ENCODE data around the gene PAX5.

The PAX5 gene

GRCh38 chr9:37011530-37011929 lies 22.5 kb downstream of the PAX5 start:
- DNase-seq, result no peak

DNA sequence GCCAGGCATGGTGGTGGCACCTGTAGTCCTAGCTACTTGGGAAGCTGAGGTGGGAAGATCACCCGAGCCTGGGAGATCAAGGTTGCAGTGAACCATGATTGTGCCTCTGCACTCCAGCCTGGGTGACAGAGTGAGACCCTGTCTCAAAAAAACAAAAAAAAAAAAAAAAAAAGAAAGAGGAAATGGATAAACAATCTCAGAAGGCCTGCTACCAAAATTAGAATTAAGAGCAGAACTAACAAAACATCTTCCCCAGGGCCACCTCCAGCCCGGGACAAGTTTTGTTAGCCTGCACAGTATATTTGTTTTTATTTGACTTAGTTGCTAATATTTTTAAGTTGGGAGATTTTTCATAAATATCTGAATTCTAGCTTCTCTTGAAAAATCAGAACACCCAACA lies 23.1 kb downstream of the PAX5 start:
- no peak for DNase-seq

GRCh38 chr9:37010180-37010579 lies 23.9 kb downstream of the PAX5 start:
- DNase-seq, result no peak

DNA sequence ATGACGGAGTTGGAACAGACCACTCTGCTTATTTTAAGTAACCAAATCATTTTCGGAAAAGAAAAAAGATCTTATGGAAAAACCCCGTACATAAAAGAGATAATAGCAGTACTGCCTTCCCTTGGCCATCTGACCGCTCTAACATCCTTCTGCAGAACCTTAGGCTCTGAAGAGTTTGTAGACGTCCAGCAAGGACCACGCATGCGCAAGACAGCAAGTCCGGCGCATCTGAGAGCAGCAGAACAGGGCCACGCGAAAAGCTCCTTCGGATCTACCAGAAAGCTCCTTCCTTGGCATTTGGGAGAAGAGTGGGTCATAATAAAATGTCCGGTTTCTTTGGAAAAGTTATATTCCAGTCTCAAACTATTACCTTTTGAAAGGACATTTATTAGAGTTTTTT lies 26.8 kb downstream of the PAX5 start:
- DNase-seq, result no peak

GRCh38 chr9:37005517-37006140 lies 28.4 kb downstream of the PAX5 start:
- DNase-seq, result no peak

DNA sequence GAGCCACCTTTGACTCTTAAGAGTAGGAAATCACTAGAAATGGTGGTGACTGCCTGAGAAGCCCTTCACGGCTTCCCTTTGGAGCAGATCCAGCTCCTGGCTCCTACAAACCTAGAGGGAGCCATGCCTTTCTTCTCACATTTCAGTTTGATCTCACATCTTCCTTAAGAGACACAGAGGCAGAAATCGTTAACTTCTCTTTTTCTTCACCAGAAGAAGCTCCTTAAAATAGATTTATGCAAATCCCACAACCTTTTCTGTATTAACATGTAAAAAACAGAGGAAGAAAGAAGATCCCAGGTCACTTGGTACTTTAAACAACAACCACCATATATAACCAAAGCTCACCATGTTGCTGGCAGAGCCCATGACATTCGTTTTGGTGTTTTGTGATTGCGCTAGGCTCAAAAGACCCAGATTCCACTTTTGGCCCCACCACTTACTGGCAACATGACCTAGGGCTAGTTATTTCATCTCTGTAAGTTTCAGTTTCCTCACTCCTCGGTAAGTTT lies 29.6 kb downstream of the PAX5 start:
- DNase-seq, result no peak

GRCh38 chr9:37002413-37003217 lies 31.5 kb downstream of the PAX5 start:
- DNase-seq, result no peak

DNA sequence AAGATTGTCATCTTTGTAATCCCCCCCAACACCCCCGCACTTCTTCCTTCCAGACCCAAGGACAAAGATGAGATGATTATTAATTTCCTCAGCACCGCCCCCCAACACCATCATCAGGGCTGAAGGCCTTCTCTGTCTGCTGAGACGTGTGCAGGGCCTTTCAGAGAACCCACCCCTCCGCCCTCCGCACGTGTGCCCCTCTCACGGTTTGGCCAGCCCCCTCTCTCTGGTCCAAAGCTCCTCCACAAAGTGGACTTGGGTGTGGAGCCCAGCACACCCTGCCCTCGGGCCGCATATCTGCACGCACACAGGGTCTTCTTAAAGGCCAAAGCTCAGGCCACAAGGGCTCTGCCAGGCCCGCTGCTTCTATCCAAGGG lies 32.0 kb downstream of the PAX5 start:
- DNase-seq, result no peak

DNA sequence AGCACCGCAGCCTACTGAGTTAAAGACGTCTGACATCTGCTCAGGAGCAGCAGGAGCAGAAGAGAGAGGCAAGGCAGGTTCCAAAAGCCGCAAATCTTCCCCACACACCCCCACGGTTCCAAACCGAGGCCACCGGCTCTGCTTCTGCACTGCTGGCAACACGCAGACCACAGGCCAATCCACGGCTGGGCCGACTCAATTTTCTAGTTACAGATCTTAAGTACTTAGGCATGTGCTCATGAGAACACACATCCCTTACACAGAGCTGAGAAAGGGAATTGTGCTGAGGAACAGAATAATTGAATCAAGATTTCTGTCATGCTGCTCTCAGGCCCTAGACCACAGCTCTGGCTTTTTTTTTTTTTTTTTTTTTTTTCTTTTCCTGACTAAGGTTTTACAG lies 32.6 kb downstream of the PAX5 start:
- no peak for DNase-seq

DNA sequence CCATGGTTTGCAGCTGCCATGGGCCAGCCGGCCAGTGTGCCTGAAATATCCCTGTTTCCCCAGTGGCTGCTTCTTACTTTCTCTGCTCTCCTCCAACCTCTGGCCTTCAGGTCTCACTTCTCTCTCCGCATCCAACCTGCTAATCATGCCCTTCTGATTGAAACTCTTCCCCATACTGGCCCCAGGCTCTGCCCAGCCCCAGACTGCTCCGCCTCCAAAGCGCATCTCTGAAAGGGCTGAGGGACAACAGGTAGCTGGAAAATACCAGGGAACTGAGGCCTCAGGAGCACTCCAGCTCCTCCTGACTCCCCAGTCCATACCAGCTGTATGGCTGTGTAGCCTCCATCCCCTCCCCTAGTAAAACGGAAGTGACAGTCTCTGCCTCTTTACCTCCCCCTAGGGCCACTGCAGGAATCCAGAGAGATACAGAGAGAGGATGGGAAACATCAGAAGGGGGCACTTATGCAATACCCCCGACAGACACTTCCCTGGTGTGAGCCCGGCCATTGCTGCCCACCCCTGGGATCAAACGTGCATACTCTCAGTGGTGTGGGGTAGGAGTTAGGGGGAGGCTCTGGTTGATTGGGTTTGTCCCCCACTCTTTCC lies 34.2 kb downstream of the PAX5 start:
- no peak for DNase-seq

DNA sequence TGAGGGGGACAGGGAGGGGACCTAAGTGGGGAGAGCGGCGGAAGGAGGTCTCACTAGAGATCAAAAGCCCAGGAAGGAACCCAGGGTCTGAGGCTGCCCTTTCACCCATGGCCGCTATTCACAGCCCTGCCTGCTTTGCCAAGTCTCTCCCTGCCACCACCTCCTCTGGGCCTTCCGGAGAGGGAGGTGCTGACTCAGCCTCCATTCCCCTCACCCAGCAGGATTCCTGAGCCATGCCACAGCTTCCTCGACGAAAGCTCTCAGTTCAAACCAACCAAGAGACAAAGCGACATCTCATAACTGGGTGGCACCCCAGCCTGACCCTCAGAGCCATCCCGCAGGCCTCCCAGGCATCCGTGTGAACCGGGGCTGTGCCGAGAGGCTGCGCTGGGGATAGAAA lies 36.7 kb downstream of the PAX5 start:
- no peak for DNase-seq

- DNase-seq, result no peak
These were observed 37.4 kb downstream of the PAX5 start for GRCh38 chr9:36996706-36997086.

DNA sequence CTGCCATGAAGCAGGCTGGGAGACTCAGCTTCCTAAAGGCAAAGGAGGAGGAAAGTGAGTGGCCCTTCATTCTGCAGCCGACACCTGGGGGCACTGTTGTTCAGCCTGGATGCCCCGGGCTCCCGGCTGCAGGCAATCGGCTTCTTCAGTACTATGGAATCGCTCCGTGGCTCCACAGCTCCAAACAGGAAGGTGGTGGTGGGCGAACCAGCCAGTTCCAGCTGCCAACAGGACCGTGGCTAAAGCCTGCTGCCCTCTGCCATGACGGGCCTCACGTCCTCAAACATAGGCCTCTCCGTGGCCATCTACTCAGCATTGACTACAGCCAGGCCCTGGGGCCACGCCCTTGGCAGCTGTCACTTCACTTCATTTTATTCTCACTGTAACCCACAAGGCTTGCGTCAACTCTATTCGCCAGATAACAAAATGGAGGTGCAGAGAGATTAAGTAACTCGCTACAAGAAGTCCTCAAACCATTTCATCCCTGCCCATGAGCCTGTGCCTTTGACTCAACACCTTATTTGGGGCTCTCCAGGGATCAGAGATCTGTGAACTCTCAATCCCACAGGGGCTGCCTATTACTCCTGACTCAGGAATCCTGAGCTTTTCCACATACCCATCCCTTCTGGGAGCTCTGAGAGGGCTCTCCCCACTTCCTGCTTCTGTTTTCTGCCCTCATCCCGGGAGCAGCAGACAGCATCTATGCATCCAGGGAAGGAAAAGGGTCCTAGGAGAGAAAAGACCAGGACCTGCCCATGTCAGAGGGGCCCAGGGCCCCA lies 38.0 kb downstream of the PAX5 start:
- peak; percentile 43 for DNase-seq

- no peak for DNase-seq
These were observed 39.9 kb downstream of the PAX5 start for GRCh38 chr9:36993933-36994764.

DNA sequence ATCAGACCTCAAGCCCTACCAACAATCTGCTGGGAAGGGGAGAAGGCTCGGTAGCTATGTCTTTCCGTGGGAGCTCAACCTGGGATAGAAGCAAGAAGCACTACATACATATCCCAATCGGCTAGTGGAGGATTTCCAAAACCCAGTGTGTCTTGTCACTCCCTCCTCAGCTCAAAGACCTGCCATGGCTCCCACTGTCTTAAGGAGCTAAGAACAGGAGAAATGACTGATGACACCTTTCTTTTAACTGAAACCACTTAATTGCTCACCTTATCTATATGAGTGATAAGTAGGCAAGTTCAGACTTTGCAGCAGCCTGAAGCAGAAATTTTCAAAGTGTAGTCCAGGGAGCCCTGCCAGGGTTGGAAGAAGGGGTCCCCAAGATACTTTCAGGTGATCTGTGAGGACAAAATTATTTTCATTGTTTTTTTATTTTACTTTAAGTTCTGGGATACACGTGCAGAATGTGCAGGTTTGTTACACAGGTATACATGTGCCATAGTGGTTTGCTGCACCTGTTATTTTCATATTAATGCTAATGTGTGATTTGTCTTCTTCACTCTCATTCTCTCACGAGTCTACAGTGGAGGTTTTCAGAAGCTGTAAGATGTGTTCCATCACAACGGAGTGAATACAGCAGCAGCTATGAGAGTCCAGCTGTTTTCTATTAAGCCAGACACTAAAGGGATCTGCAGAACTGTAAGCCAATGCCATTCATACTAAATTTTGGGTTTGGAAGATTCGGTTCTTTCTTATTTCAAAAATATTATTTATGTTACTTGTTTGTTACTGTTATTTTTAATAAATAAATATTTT lies 41.4 kb downstream of the PAX5 start:
- no peak for DNase-seq

DNA sequence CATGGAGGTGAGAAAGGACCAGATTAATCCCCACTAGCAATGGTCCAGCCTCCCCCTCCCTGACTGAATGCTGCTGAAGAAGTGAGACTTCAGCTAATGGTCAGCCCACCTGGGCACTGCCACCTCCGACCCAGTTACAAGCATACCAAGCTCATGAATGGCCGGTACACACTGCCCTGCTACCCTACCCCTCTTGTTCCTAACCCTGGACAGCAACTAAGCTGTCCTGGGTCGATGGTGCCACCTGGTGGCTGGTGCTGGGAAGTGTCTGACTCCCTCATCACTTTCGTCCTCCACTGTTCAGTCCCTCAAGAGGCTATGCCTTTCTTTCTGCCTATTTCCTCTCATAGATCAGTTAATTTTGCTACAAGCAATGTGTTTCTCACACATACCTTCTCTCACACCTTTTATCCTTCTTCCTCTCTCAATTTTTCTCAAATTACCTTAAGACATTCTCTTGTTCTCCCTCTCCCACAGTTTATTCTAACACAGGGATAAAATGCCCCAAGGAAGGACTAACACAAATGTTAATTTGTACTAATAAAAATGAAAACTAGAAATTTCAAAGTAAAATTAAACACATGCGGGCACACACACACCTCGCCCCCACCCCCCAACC lies 42.4 kb downstream of the PAX5 start:
- no peak for DNase-seq

DNA sequence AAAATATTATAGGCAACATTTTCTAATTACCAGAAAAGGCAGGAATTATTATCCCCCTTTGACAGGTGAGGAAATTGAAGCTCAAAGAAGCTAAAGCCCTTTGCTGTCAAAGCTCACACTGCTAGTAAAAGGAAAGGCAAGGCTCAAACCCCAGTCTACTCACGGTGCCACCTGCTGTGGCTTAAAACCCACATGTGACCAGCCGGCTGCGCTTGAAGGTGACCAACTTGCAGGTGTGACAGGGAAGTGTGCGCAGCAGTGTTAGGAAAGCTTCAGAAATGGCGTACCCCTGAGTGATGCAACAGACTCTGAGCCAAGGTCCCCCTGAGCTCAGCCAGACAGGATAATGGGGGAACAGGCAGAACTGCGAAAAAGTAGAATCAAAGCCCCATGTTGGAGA lies 45.2 kb downstream of the PAX5 start:
- no peak for DNase-seq

DNA sequence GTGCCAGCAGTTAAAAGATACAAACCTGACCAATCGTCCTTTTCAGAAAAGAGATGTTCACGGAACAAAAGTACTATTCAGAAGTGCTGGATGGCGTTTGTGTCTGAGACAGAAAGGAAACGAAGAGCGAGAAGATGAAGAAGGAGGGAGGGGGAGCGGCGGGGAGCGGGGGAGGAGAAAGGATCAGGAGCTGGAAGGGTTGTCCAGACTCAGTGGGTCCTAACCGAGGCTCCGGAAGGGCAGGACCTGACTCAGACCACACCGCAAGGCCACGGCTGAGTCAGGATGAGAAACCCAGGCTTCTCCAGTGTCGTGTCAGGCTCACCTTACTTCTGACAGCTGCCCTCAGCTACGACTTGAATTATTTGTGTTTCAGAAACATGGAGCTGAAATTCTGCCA lies 46.2 kb downstream of the PAX5 start:
- peak; percentile 30 for DNase-seq

DNA sequence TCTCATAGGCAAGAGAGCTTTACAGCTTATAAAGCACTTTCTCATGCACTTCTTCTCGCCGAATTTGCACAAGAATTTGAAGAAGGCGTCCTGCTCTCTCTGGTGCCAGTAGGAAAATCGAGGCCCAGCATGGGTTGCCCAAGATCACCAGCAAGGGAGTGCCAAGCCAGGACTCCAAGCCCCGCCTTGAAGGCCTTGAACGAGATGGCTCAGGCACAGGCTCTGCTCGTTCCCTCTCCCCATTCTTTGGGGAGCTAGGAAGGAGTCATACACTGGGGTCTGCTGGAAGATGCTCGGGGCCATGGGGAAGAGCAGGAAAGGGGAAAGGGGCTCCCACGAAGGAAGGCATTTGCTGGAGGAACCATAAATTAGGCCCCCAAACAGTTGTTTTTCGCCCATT lies 46.7 kb downstream of the PAX5 start:
- DNase-seq, result no peak

DNA sequence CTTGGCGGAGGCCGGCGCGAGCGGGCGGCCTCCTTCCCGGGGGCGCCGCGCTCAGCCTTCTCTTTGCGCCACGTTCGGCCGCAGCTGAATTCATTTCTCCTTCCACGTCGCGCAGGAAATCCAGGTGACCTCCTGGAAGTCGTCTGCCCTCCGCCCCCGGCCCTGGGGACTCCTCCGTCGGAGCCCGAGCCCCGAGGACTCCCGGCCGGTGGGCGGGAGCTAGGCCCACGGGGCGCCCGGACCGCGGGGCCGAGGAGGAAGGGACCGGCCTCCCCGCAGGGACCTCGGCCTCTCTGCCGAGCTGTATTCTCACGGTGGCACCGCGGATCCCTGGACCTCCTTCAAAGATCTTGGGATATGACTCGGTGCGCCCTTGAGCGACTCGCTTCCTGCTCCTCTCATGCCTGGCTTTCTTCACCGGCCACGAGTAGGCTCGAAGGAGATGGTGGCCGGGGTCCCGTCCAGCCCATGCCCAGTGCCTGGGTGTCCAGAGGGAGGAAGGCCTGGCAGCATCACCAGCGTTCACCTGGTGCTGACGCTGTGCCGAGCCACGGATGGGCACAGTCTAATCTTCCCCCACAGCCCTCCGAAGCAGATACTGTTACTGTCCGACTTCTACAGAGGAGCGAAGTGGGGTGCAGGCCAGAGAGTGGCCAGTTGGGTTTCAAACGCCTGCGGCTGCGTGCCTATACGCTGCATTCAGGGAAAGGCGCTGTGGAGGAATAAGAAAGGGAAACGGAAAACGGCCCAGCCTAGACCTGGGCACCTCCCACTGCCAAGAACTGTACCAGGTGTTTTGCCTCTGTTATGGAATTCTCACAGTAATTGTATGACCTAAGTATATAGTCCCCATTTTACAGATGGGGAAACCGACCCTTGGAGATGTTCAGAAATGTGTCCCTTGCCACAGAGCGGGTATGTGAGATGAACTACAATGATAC lies 47.3 kb downstream of the PAX5 start:
- no peak for DNase-seq
